ENCODE data around the gene POGK. TPM values are rescaled to one million over a fixed set of nuclear protein-coding genes. Genes with fewer than 3 reads are reported as not detected.

The POGK gene
- total RNA-seq, 1 experiment from 2014 or later: 47.7 TPM

GRCh38 chr1:166865926-166866325 is 26.7 kb downstream of the POGK start:
- Histone ChIP-seq H4K8ac (replicated peaks; ENCODE audit: insufficient read length, low read depth, low read length) (no peak overlapping the region), H3K18ac (ENCODE audit: insufficient read length, low read depth, low read length) (no peak overlapping the region), H2BK20ac (ENCODE audit: low read depth, low read length, poor library complexity, severe bottlenecking) (no peak overlapping the region), H3T11ph (ENCODE audit: low read length) (no peak overlapping the region), H3K4me2 (ENCODE audit: insufficient read depth, insufficient read length, low read length) (no peak overlapping the region), H2BK15ac (ENCODE audit: low read depth, low read length) (no peak overlapping the region), H4K20me1 (ENCODE audit: control insufficient read depth, insufficient read depth, insufficient read length) (no peaks in the 10 kb centered on the region), H3K14ac (ENCODE audit: insufficient read depth, low read length) (no peak overlapping the region), H3K79me1 (ENCODE audit: insufficient read depth, low read depth, low read length, poor library complexity, severe bottlenecking) (peaks cover 5% of the 10 kb centered on the region), H3K9me3 (ENCODE audit: control insufficient read depth, low read depth, low read length) (no peaks in the 10 kb centered on the region), H3K4ac (ENCODE audit: low read depth, low read length) (no peak overlapping the region), H3K27me3 (ENCODE audit: insufficient read depth, low read length) (no peaks in the 10 kb centered on the region), H2BK120ac (ENCODE audit: low read depth, low read length, poor library complexity, severe bottlenecking) (no peak overlapping the region), H3K23ac (ENCODE audit: insufficient read length, low read depth, low read length) (no peak overlapping the region), H4K91ac (ENCODE audit: insufficient read length, low read depth, low read length) (no peak overlapping the region), H3K79me2 (ENCODE audit: insufficient read depth, low read length) (peaks cover 4% of the 10 kb centered on the region; the same call in 1 of the 2 replicates), H3K27ac (ENCODE audit: insufficient read length, low read depth, low read length) (no peak overlapping the region), H3K4me1 (ENCODE audit: insufficient read depth, low read length) (peaks cover 3% of the 10 kb centered on the region; the same call in 1 of the 2 replicates), H2BK5ac (ENCODE audit: insufficient read length, low read length) (no peak overlapping the region), H3K23me2 (ENCODE audit: insufficient read length, low read depth, low read length, poor library complexity, severe bottlenecking) (no peaks in the 10 kb centered on the region), H4K5ac (ENCODE audit: insufficient read length, low read depth, low read length) (no peak overlapping the region), H3K9ac (ENCODE audit: extremely low read depth, insufficient read length, low read length) (no peak overlapping the region), H3K56ac (ENCODE audit: insufficient read length, low read depth, low read length) (no peak overlapping the region), H2AFZ (ENCODE audit: low read length) (no peak overlapping the region), H2AK5ac (ENCODE audit: insufficient read length, low read length) (no peak overlapping the region), H2BK12ac (ENCODE audit: insufficient read length, low read depth, low read length) (no peak overlapping the region)
- Mint-ChIP-seq H3K36me3 (ENCODE audit: insufficient read depth in 1 of 3, low read depth in 3 of 3) (peaks cover 30 to 67% (median 57%) of the 10 kb centered on the region in 3 experiments), H3K4me1 (peaks cover 19 to 20% of the 10 kb centered on the region in 2 experiments), H3K4me3 (no peak overlapping the region), H3K27ac (no peak overlapping the region), H3K9me3 (no peaks in the 10 kb centered on the region), H3K27me3 (ENCODE audit: low read depth) (no peaks in the 10 kb centered on the region)
- no CpG with 5 or more reads among the region's 5 CpGs for WGBS (ENCODE audit: extremely low coverage, insufficient read length, low lambda C conversion rate)
- TF ChIP-seq CTCF (conservative IDR thresholded peaks at IDR 0.05): no peak
- DNase-seq: no peak
